ENCODE data around the gene TNNT1.

GRCh38 chr19:55196803-55197202, 47.8 kb upstream of the TNNT1 start:
- TF ChIP-seq POLR2A (IDR thresholded peaks at IDR 0.05; ENCODE audit: low read depth, low read length), result no peak
- no peak for TF ChIP-seq CTCF (IDR thresholded peaks at IDR 0.05; ENCODE audit: extremely low read depth in 1 of 2, insufficient read depth in 1 of 2, low read depth in 1 of 2, low read length in 2 of 2)
- TF ChIP-seq POLR2AphosphoS5 (IDR thresholded peaks at IDR 0.05; ENCODE audit: insufficient read depth, low read depth, low read length), result no peak
- no peak for TF ChIP-seq MAX (IDR thresholded peaks at IDR 0.05; ENCODE audit: insufficient read depth, insufficient read length)
